ENCODE data around the gene PDLIM3. TPM values are rescaled to one million over a fixed set of nuclear protein-coding genes. Genes with fewer than 3 reads are reported as not detected.

PDLIM3 gene
- total and polyA plus RNA-seq, 2 of the 13 experiments (the other 11 are each of a cell fraction or from before 2014, with no cell fraction given), result 5.9 to 14.0 TPM

DNA sequence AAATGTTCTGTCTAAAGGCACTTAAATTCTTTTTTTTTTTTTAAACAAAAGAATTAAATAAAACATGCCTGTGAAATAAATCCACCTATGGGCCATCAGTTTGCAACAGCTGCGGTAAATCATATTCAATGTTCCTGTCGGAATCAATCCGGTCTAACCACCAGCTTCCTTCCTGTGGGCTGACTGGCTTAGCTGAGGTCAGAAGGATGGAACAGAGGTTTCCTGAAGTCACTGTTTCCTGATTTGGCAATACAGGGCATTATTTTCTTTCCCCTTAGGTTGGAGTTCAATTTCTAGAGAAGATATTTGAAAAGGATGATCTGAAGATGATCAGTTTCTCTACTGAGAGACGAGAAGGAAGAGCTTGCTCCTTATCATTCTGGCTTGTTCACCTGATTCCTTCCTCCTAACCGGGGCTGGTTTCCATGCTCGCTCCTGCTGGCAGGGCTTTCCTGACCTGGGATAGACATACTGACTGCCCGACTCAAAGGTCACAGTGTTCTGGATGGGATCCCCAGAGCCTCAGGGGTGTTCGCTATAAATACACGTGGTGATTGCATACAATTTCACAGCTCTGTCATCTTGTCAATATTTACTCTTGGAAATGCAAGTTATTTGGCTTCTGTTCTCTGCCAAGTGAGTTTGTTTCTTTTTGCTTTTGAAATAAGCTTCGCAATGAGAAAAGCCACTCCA is 21.7 kb downstream of the PDLIM3 start (continued):
- TF ChIP-seq, protein P1, sequence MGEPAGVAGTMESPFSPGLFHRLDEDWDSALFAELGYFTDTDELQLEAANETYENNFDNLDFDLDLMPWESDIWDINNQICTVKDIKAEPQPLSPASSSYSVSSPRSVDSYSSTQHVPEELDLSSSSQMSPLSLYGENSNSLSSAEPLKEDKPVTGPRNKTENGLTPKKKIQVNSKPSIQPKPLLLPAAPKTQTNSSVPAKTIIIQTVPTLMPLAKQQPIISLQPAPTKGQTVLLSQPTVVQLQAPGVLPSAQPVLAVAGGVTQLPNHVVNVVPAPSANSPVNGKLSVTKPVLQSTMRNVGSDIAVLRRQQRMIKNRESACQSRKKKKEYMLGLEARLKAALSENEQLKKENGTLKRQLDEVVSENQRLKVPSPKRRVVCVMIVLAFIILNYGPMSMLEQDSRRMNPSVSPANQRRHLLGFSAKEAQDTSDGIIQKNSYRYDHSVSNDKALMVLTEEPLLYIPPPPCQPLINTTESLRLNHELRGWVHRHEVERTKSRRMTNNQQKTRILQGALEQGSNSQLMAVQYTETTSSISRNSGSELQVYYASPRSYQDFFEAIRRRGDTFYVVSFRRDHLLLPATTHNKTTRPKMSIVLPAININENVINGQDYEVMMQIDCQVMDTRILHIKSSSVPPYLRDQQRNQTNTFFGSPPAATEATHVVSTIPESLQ (CRISPR knock-in tag; conservative IDR thresholded peaks at IDR 0.05), result no peak
- TF ChIP-seq GATAD2A (CRISPR knock-in tag; IDR thresholded peaks at IDR 0.05) (peak; percentile 76), MEIS2 (CRISPR knock-in tag; IDR thresholded peaks at IDR 0.05) (no peak), SOX5 (CRISPR knock-in tag; IDR thresholded peaks at IDR 0.05; ENCODE audit: borderline replicate concordance) (peak; percentile 66; the same call in 1 of the 2 replicates), TP53 (CRISPR knock-in tag; conservative IDR thresholded peaks at IDR 0.05) (no peak), NR2F6 (IDR thresholded peaks at IDR 0.05) (0 out of 2 replicates have a peak, but pooled peaks have one; percentile 41), NR2F6 (CRISPR knock-in tag; IDR thresholded peaks at IDR 0.05) (peak; percentile 60), HMG20A (CRISPR knock-in tag; IDR thresholded peaks at IDR 0.05; ENCODE audit: borderline replicate concordance) (peak; percentile 71; the same call in 1 of the 2 replicates), SSRP1 (CRISPR knock-in tag; IDR thresholded peaks at IDR 0.05) (peak; percentile 51; the same call in 1 of the 2 replicates), ZNF326 (CRISPR knock-in tag; IDR thresholded peaks at IDR 0.05; ENCODE audit: borderline replicate concordance) (no peak)
- TF ChIP-seq, protein P2, sequence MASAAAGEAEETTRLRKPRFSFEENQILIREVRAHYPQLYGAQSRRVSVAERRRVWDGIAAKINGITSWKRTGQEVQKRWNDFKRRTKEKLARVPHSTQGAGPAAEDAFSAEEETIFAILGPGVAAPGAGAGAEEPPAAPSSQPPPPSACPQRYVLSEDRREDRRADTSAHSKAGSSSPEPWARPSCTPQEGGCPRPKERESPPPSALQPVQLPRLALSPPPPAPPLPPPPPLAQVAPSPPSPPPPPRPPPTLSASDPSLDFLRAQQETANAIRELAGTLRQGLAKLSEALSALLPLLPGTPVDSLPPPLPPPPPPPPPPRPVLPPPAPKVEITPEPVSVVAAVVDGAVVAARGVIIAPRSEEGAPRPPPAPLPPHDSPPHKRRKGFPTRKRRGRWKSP (CRISPR knock-in tag; IDR thresholded peaks at IDR 0.05), result peak; percentile 12; the same call in 1 of the 2 replicates
- TF ChIP-seq, protein P3, sequence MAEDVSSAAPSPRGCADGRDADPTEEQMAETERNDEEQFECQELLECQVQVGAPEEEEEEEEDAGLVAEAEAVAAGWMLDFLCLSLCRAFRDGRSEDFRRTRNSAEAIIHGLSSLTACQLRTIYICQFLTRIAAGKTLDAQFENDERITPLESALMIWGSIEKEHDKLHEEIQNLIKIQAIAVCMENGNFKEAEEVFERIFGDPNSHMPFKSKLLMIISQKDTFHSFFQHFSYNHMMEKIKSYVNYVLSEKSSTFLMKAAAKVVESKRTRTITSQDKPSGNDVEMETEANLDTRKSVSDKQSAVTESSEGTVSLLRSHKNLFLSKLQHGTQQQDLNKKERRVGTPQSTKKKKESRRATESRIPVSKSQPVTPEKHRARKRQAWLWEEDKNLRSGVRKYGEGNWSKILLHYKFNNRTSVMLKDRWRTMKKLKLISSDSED (CRISPR knock-in tag; IDR thresholded peaks at IDR 0.05), result no peak
- TF ChIP-seq, protein P4, sequence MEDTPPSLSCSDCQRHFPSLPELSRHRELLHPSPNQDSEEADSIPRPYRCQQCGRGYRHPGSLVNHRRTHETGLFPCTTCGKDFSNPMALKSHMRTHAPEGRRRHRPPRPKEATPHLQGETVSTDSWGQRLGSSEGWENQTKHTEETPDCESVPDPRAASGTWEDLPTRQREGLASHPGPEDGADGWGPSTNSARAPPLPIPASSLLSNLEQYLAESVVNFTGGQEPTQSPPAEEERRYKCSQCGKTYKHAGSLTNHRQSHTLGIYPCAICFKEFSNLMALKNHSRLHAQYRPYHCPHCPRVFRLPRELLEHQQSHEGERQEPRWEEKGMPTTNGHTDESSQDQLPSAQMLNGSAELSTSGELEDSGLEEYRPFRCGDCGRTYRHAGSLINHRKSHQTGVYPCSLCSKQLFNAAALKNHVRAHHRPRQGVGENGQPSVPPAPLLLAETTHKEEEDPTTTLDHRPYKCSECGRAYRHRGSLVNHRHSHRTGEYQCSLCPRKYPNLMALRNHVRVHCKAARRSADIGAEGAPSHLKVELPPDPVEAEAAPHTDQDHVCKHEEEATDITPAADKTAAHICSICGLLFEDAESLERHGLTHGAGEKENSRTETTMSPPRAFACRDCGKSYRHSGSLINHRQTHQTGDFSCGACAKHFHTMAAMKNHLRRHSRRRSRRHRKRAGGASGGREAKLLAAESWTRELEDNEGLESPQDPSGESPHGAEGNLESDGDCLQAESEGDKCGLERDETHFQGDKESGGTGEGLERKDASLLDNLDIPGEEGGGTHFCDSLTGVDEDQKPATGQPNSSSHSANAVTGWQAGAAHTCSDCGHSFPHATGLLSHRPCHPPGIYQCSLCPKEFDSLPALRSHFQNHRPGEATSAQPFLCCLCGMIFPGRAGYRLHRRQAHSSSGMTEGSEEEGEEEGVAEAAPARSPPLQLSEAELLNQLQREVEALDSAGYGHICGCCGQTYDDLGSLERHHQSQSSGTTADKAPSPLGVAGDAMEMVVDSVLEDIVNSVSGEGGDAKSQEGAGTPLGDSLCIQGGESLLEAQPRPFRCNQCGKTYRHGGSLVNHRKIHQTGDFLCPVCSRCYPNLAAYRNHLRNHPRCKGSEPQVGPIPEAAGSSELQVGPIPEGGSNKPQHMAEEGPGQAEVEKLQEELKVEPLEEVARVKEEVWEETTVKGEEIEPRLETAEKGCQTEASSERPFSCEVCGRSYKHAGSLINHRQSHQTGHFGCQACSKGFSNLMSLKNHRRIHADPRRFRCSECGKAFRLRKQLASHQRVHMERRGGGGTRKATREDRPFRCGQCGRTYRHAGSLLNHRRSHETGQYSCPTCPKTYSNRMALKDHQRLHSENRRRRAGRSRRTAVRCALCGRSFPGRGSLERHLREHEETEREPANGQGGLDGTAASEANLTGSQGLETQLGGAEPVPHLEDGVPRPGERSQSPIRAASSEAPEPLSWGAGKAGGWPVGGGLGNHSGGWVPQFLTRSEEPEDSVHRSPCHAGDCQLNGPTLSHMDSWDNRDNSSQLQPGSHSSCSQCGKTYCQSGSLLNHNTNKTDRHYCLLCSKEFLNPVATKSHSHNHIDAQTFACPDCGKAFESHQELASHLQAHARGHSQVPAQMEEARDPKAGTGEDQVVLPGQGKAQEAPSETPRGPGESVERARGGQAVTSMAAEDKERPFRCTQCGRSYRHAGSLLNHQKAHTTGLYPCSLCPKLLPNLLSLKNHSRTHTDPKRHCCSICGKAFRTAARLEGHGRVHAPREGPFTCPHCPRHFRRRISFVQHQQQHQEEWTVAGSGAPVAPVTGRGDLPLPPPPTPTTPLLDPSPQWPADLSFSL (CRISPR knock-in tag; IDR thresholded peaks at IDR 0.05), result no peak
- TF ChIP-seq, protein P5, sequence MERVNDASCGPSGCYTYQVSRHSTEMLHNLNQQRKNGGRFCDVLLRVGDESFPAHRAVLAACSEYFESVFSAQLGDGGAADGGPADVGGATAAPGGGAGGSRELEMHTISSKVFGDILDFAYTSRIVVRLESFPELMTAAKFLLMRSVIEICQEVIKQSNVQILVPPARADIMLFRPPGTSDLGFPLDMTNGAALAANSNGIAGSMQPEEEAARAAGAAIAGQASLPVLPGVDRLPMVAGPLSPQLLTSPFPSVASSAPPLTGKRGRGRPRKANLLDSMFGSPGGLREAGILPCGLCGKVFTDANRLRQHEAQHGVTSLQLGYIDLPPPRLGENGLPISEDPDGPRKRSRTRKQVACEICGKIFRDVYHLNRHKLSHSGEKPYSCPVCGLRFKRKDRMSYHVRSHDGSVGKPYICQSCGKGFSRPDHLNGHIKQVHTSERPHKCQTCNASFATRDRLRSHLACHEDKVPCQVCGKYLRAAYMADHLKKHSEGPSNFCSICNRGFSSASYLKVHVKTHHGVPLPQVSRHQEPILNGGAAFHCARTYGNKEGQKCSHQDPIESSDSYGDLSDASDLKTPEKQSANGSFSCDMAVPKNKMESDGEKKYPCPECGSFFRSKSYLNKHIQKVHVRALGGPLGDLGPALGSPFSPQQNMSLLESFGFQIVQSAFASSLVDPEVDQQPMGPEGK (CRISPR knock-in tag; IDR thresholded peaks at IDR 0.05), result peak; percentile 31
